Kidney epithelial cell (primary cell): ENCODE results near the gene PRF1. TPM values are rescaled to one million over a fixed set of nuclear protein-coding genes. Genes with fewer than 3 reads are reported as not detected.
"Not testable (repeated sequence)": the region's sequence is repeated elsewhere in the genome, so short reads cannot be mapped to it uniquely, and the experiment has no call there.

ENCODE experiments used
- DNase-seq: peaks from one replicate; pipeline ENCODE4 v3.0.0-alpha.2; 2010; ENCODE audit warnings: low read depth
- H3K27me3 ChIP-seq: 2 replicates; pipeline ENCODE4 v1.6.0; 2011; ENCODE audit warnings: low read length; ENCODE audit not compliant: control insufficient read depth, insufficient read depth
- H3K36me3 ChIP-seq: 2 replicates; pipeline ENCODE4 v1.5.1; 2011; ENCODE audit warnings: low read length; ENCODE audit not compliant: control insufficient read depth, insufficient read depth
- H3K4me3 ChIP-seq: 2 replicates; pipeline ENCODE4 v1.5.1; 2011; ENCODE audit warnings: low read depth, mild to moderate bottlenecking, control low read depth, low read length
- total RNA-seq: library from RNA; depleted of rRNA; stranded (reverse); fragments of >200 nt; gene quantifications from 2 replicates; pipeline ENCODE4 v1.2.3, GENCODE V29; 2015
- TF ChIP-seq, protein P1 (sequence below): IDR thresholded peaks from 2 replicates; pipeline ENCODE4 v1.5.1; 2011; ENCODE audit warnings: mild to moderate bottlenecking, moderate library complexity, low read length, control low read depth, inconsistent platforms; ENCODE audit not compliant: insufficient read depth, poor library complexity, severe bottlenecking

The PRF1 gene
- total RNA-seq, 1 donor from 2014 or later = not detected

DNA sequence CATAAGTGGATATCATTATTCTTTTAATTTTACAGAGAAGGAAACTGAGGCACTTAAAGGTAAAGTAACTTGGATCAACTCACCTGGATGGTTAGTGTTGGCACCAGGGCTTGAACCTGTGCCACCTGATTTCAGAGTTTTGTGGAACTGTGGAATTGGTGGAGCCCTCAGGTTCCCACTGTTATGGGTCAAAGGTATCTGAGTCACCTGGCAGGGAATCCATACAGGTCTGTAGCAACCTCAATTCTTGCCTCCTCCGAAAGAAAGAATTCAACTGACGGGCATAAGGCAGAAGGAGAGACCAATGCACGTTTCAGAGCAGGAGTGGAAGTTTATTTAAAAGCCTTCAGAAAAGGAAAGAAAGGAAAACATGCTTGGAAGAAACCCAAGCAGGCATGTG, 44.5 kb upstream of the PRF1 start:
- DNase-seq = no peak
- TF ChIP-seq, protein P1, sequence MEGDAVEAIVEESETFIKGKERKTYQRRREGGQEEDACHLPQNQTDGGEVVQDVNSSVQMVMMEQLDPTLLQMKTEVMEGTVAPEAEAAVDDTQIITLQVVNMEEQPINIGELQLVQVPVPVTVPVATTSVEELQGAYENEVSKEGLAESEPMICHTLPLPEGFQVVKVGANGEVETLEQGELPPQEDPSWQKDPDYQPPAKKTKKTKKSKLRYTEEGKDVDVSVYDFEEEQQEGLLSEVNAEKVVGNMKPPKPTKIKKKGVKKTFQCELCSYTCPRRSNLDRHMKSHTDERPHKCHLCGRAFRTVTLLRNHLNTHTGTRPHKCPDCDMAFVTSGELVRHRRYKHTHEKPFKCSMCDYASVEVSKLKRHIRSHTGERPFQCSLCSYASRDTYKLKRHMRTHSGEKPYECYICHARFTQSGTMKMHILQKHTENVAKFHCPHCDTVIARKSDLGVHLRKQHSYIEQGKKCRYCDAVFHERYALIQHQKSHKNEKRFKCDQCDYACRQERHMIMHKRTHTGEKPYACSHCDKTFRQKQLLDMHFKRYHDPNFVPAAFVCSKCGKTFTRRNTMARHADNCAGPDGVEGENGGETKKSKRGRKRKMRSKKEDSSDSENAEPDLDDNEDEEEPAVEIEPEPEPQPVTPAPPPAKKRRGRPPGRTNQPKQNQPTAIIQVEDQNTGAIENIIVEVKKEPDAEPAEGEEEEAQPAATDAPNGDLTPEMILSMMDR = no peak
- Histone ChIP-seq H3K36me3 (no peaks in the 10 kb centered on the region), H3K4me3 (no peak overlapping the region), H3K27me3 (no peaks in the 10 kb centered on the region)

DNA sequence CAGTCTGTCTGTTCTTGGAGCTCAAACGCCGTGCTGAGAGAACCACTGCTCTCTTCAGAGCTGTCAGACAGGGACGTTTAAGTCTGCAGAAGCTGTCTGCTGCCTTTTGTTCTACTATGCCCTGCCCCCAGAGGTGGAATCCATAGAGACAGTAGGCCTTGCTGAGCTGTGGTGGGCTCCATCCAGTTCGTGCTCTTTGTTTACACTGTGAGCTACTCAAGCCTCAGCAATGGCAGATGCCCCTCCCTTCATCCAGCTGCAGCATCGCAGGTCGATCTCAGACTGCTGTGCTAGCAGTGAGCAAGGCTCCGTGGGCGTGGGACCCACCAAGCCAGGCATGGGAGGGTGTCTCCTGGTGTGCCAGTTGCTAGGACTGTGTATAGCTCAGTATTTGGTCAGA, 42.4 kb upstream of the PRF1 start:
- H3K27me3 ChIP-seq, H3K36me3 ChIP-seq, H3K4me3 ChIP-seq, DNase-seq: not testable (repeated sequence)

DNA sequence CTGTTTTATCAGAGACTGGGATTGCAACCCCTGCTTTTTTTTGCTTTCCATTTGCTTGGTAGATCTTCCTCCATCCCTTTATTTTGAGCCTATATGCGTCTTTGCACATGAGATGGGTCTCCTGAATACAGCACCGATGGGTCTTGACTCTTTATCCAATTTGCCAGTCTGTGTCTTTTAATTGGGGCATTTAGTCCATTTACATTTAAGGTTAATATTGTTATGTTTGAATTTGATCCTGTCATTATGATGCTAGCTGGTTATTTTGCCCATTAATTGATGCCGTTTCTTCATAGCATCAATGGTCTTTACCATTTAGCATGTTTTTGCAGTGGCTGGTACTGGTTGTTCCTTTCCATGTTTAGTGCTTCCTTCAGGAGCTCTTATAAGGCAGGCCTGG, 40.7 kb upstream of the PRF1 start:
- H3K27me3 ChIP-seq, DNase-seq, H3K4me3 ChIP-seq, H3K36me3 ChIP-seq: not testable (repeated sequence)

DNA sequence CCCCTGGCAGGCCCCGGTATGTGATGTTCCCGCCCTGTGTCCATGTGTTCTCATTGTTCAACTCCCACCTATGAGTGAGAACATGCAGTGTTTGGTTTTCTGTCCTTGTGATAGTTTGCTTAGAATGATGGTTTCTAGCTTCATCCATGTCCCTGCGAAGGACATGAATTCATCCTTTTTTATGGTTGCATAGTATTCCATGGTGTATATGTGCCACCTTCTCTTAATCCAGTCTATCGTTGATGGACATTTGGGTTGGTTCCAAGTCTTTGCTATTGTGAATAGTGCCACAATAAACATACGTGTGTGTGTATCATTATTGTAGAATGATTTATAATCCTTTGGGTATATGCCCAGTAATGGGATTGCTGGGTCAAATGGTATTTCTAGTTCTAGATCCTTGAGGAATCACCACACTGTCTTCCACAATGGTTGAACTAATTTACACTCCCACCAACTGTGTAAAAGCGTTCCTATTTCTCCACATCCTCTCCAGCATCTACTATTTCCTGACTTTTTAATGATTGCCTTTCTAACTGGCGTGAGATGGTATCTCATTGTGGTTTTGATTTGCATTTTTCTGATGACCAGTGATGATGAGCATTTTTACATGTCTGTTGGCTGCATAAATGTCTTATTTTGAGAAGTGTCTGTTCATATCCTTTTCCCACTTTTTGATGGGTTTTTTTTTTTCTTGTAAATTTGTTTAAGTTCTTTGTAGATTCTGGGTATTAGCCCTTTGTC, 37.3 kb upstream of the PRF1 start:
- not testable (repeated sequence) for H3K27me3 ChIP-seq, H3K4me3 ChIP-seq, DNase-seq, H3K36me3 ChIP-seq

DNA sequence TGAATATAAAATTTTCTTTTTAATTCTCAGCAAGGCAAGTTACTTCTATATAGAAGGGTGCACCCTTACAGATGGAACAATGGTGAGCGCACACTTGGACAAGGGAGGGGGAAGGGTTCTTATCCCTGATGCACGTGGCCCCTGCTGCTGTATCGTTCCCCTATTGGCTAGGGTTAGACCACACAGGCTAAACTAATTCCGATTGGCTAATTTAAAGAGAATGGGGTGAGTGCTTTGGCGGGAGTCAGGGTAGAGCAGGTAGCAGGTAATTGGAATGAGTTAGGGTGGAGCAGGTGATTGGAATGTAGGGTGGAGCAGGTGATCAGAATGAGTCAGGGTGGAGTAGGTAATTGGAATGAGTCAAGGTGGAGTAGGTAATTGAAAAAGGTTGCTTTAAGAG, 32.0 kb upstream of the PRF1 start:
- DNase-seq, H3K36me3 ChIP-seq, H3K27me3 ChIP-seq, H3K4me3 ChIP-seq: not testable (repeated sequence)

DNA sequence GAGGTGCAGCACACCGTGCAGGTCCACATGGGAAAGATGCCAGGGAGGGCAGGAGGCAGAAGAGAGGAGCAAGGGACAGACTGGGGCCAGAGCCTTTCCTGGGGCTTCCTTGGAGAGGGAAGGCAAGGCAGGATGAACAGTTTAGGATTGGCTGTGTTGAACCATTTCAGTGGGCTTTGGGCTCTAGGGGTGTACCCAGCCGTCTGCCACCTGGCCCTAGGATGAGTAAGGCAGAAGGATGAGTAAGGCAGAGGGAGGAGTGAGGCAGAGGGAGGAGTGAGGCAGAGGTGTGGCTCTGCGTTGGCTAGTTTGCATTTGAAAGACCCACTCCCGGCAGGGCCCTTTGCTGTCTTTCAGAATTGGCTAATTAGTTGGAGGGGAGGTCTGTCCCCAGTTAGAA, 31.5 kb upstream of the PRF1 start:
- Histone ChIP-seq H3K4me3 (no peak overlapping the region), H3K27me3 (no peaks in the 10 kb centered on the region), H3K36me3 (no peaks in the 10 kb centered on the region)
- TF ChIP-seq, protein P1 = no peak
- DNase-seq = no peak

DNA sequence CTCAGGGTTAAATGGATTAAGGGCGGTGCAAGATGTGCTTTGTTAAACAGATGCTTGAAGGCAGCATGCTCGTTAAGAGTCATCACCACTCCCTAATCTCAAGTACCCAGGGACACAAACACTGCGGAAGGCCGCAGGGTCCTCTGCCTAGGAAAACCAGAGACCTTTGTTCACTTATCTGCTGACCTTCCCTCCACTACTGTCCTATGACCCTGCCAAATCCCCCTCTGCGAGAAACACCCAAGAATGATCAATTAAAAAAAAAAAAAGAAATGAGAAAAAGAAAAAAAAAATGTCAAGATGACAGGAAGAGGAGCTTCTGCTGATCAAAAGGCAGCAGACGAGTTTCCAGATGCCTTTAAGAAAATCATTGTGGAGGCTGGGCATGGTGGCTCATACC, 29.2 kb upstream of the PRF1 start:
- H3K36me3 ChIP-seq, H3K4me3 ChIP-seq, DNase-seq, H3K27me3 ChIP-seq: not testable (repeated sequence)

DNA sequence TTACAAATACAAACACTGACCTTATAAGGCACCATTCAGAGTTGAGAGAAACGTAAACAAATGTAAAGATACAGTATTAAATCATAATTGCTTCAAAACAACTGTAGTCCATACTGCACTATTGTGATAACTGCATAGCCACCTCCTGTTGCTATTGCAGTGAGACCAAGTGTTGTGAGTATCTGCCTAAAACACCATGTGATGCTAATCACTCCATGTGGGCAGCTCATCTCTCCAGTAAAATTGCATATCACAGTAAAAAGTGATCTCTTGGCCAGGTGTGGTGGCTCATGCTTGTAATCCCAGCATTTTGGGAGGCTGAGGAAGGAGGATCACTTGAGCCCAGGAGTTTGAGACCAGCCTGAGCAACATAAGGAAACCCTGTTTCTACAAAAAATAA, 26.8 kb upstream of the PRF1 start:
- no peaks in the 10 kb centered on the region for H3K36me3 ChIP-seq
- H3K4me3 ChIP-seq = no peak overlapping the region
- H3K27me3 ChIP-seq = no peaks in the 10 kb centered on the region
- TF ChIP-seq, protein P1 = no peak
- DNase-seq = no peak

DNA sequence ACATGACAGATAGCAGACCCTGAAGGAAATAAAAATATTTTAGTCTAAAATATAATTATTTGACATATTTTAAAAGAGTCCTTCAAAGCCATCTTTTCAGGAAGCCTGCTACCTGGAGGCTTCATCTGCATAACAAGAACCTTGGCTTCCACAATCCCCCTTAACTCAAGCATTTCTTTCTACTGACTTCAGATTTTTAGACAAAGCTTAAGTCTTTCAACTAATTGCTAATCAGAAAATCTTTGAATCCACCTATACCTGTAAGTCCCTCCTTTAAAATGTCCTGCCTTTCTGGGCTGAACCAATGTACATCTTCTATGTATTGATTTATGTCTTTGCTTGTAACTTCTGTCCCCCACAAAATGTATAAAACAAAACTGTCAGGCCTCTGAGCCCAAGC, 23.5 kb upstream of the PRF1 start:
- Histone ChIP-seq H3K36me3 (no peaks in the 10 kb centered on the region), H3K27me3 (no peaks in the 10 kb centered on the region), H3K4me3 (no peak overlapping the region)
- TF ChIP-seq, protein P1 = no peak
- no peak for DNase-seq
